Rectal smooth muscle tissue (tissue), 1 donor: ENCODE data around the gene ST6GALNAC3.

Experiments
- H3K27ac ChIP-seq: one replicate; pipeline ENCODE4 v1.7.0; 2013; ENCODE audit warnings: low read depth, low read length, inconsistent platforms
- H3K27me3 ChIP-seq: one replicate; pipeline ENCODE4 v1.7.0; 2013; ENCODE audit warnings: low read length; ENCODE audit not compliant: control insufficient read depth, insufficient read depth
- H3K36me3 ChIP-seq: one replicate; pipeline ENCODE4 v1.7.0; 2013; ENCODE audit warnings: low read length; ENCODE audit not compliant: control insufficient read depth, insufficient read depth
- H3K4me1 ChIP-seq: one replicate; pipeline ENCODE4 v1.7.0; 2013; ENCODE audit warnings: low read length; ENCODE audit not compliant: control insufficient read depth, insufficient read depth
- H3K4me3 ChIP-seq: one replicate; pipeline ENCODE4 v1.7.0; 2013; ENCODE audit warnings: low read length
- H3K9ac ChIP-seq: one replicate; pipeline ENCODE4 v1.7.0; 2013; ENCODE audit warnings: low read length

Gene ST6GALNAC3

GRCh38 chr1:76158126-76158525, 83.6 kb downstream of the ST6GALNAC3 start:
- Histone ChIP-seq H3K9ac (no peak overlapping the region), H3K36me3 (no peaks in the 10 kb centered on the region), H3K27me3 (no peaks in the 10 kb centered on the region), H3K4me3 (no peak overlapping the region), H3K27ac (no peak overlapping the region), H3K4me1 (peaks cover 3% of the 10 kb centered on the region)

GRCh38 chr1:76160225-76160624, 85.7 kb downstream of the ST6GALNAC3 start:
- H3K27me3 ChIP-seq = no peaks in the 10 kb centered on the region
- no peaks in the 10 kb centered on the region for H3K4me1 ChIP-seq
- no peak overlapping the region for H3K27ac ChIP-seq
- no peak overlapping the region for H3K4me3 ChIP-seq
- no peaks in the 10 kb centered on the region for H3K36me3 ChIP-seq
- no peak overlapping the region for H3K9ac ChIP-seq

DNA sequence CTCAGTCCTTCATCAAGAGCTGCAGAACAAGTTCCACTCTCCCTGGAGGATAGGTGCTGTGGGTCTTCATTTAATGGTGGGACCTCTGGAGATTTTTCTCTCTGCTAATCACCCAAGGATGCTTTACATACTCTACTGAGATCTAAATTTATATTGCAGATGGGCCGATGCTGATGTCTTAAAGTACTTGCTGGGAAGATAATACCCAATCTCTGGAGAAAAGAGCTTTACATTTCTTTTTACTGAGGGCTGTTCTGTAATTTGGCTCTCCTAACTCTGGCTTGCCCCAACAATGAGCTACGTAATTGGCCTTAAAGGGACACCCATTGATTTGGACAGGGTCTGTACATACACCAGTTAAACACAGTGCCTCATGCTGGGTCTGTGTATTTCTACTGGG, 86.9 kb downstream of the ST6GALNAC3 start:
- no peaks in the 10 kb centered on the region for H3K27me3 ChIP-seq
- H3K4me1 ChIP-seq = no peaks in the 10 kb centered on the region

DNA sequence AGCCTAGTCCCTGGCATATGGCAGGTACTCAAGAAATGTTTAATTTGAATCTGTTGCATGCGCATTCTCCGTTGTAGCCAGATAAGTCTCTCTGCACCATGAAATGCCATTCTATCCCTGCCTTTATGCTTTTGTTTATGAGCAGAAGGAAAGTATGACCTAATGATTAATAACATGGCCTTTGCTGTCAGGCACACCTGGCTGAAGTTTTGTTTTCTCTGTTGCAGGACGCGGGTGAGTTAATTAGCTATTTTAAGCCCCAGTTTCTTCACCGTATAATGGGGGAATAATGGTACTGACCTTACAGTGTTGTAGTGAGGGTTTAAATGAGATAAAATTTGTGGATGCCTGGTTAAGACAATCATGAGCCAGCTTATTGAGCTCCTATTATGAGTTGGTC, 87.7 kb downstream of the ST6GALNAC3 start:
- H3K36me3 ChIP-seq = no peaks in the 10 kb centered on the region
- H3K27me3 ChIP-seq = no peaks in the 10 kb centered on the region
- H3K27ac ChIP-seq = no peak overlapping the region
- no peak overlapping the region for H3K9ac ChIP-seq
- H3K4me3 ChIP-seq = no peak overlapping the region
- H3K4me1 ChIP-seq = no peaks in the 10 kb centered on the region

More for the DNA sequence above, 86.9 kb downstream of the ST6GALNAC3 start:
- Histone ChIP-seq H3K9ac (no peak overlapping the region), H3K4me3 (no peak overlapping the region), H3K27ac (no peak overlapping the region), H3K36me3 (no peaks in the 10 kb centered on the region)

DNA sequence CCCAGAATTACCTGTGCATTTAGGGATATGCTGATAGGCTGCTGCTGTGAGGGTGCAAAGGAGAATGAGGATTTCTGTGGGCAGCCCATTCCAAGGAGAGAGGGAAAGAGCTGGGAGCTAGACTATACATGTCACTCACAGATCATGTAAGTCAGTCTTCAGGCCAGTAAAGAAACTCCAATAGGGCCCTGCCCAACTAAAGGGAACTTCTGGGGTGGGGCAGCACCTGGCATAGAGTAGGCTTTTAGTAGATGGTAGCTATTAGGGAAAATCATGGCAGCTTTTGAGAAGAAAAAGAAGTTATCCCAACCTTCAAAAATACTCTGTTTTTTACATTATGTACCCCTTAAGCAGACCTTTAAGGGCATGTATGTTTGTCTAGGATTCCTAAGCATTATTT, 89.6 kb downstream of the ST6GALNAC3 start:
- no peaks in the 10 kb centered on the region for H3K27me3 ChIP-seq

GRCh38 chr1:76170084-76170483, 95.5 kb downstream of the ST6GALNAC3 start:
- Histone ChIP-seq H3K9ac (no peak overlapping the region), H3K4me3 (no peak overlapping the region), H3K27me3 (no peaks in the 10 kb centered on the region), H3K4me1 (no peaks in the 10 kb centered on the region), H3K27ac (no peak overlapping the region), H3K36me3 (no peaks in the 10 kb centered on the region)

More for the DNA sequence above, 89.6 kb downstream of the ST6GALNAC3 start:
- Histone ChIP-seq H3K9ac (no peak overlapping the region), H3K4me3 (no peak overlapping the region), H3K27ac (no peak overlapping the region), H3K4me1 (no peaks in the 10 kb centered on the region), H3K36me3 (no peaks in the 10 kb centered on the region)

DNA sequence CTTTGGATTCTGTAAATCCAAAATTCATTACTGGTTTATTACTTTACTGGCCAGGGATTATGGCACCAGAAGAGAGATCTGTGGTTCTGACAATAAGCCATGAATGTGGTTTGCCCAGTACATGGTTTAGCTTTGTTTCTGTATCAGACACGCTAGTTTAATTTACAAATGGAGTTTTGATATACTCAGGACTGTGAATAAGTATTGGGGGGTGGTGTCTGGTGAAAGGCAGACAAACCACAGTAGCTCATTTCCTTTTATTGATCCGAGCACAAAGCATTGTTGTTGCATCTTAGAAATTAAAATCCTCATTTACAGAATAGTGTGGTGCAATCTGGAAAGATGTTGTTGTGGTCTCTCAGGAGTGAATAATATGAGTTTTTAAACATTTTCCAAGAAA, 96.0 kb downstream of the ST6GALNAC3 start:
- Histone ChIP-seq H3K4me1 (no peaks in the 10 kb centered on the region), H3K9ac (no peak overlapping the region)

GRCh38 chr1:76176000-76176399, 101.5 kb downstream of the ST6GALNAC3 start:
- Histone ChIP-seq H3K4me1 (no peaks in the 10 kb centered on the region), H3K4me3 (no peak overlapping the region), H3K36me3 (no peaks in the 10 kb centered on the region), H3K27ac (no peak overlapping the region), H3K9ac (no peak overlapping the region), H3K27me3 (no peaks in the 10 kb centered on the region)

More for the DNA sequence above, 96.0 kb downstream of the ST6GALNAC3 start:
- H3K36me3 ChIP-seq = no peaks in the 10 kb centered on the region
- H3K27ac ChIP-seq = no peak overlapping the region
- H3K27me3 ChIP-seq = no peaks in the 10 kb centered on the region
- no peak overlapping the region for H3K4me3 ChIP-seq

DNA sequence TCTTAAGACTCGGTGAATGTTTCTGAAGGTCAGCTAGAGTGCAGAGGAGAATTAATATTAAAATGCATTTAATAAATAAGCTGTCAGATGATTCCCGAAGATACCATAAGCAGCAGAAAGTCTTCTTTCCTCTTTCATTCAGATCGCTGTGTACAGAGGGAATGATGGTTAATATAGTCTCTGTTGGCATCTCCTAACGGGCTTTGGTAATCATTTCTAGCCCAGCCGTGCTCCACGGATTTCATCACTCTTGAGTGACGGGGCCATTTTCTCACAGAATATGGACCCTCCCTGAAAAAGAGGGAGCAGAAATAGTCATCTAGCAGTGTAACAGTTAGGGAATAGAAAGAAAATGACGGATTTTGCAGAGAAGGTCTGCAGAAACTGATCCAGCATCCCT, 103.1 kb downstream of the ST6GALNAC3 start:
- no peaks in the 10 kb centered on the region for H3K27me3 ChIP-seq
- no peaks in the 10 kb centered on the region for H3K4me1 ChIP-seq
- H3K27ac ChIP-seq = no peak overlapping the region
- H3K36me3 ChIP-seq = no peaks in the 10 kb centered on the region
- H3K4me3 ChIP-seq = no peak overlapping the region
- no peak overlapping the region for H3K9ac ChIP-seq

DNA sequence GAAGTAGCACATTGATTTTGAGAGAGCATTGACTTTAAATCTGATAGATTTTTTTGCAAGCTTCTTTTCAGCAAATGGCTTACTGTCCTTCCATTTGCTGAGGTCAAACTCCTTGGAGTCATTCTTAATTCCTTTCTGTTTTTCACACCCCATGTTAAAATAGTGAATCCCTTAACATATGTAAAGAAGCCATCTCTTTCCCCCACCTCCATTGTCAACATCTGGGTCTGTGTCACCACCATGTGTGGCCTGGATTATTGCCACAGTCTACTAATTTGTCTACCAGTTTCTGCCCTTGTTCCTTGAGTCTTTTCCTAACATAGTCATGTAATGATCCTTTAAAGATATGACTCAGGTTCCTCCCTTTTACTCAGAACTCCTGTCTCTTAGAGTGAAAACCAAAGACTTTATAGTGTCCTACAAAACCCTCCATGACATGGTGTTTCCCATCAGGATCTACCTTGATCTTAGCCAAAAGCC, 104.7 kb downstream of the ST6GALNAC3 start:
- Histone ChIP-seq H3K27ac (no peak overlapping the region), H3K4me3 (no peak overlapping the region), H3K9ac (no peak overlapping the region), H3K27me3 (no peaks in the 10 kb centered on the region), H3K4me1 (no peaks in the 10 kb centered on the region), H3K36me3 (no peaks in the 10 kb centered on the region)

GRCh38 chr1:76185207-76185606, 110.7 kb downstream of the ST6GALNAC3 start:
- H3K4me1 ChIP-seq = no peaks in the 10 kb centered on the region
- no peak overlapping the region for H3K27ac ChIP-seq
- H3K36me3 ChIP-seq = no peaks in the 10 kb centered on the region
- no peak overlapping the region for H3K9ac ChIP-seq
- no peaks in the 10 kb centered on the region for H3K27me3 ChIP-seq
- H3K4me3 ChIP-seq = no peak overlapping the region

DNA sequence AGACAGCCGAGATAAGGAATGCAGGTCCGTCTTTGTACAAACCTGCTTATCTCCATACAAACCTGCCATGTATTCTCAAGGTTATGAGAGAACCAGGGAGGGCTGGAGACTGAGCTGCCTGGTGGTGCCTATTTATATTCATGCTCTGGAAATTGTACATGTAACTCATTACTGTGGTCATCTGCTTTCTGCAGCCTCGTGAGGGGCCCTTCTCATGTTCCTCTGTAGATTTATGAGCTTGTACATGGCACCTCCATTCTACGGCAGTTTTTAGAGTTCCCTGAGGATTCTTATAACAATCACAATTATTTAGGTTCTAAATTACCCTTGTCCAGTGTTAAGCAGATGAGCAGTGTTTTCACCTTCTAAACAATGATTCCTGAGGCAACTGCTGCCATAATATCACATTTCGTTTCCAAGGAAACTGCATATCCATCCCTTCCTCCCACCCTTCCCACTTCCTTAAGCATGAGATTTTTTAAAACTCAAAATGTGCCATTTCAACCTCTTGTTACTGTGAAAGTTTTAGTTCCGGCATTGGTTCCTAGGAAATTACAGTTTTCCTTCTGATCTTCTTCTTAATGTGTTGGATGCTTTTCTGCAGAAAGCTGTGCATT, 112.1 kb downstream of the ST6GALNAC3 start:
- no peak overlapping the region for H3K27ac ChIP-seq
- H3K9ac ChIP-seq = no peak overlapping the region
- H3K4me3 ChIP-seq = no peak overlapping the region
- H3K4me1 ChIP-seq = no peaks in the 10 kb centered on the region
- H3K36me3 ChIP-seq = no peaks in the 10 kb centered on the region
- H3K27me3 ChIP-seq = no peaks in the 10 kb centered on the region

GRCh38 chr1:76187436-76187835, 112.9 kb downstream of the ST6GALNAC3 start:
- H3K27ac ChIP-seq = no peak overlapping the region
- no peaks in the 10 kb centered on the region for H3K36me3 ChIP-seq
- no peak overlapping the region for H3K9ac ChIP-seq
- H3K27me3 ChIP-seq = no peaks in the 10 kb centered on the region
- H3K4me3 ChIP-seq = no peak overlapping the region
- H3K4me1 ChIP-seq = no peaks in the 10 kb centered on the region
